DND-41 (cell line): ENCODE results near the gene SPAG16.

ENCODE experiments used
- CTCF ChIP-seq: IDR thresholded peaks from 2 replicates; pipeline ENCODE4 v1.5.1; 2012; ENCODE audit warnings: borderline replicate concordance, low read length, moderate library complexity, mild to moderate bottlenecking; ENCODE audit not compliant: poor library complexity, severe bottlenecking; ENCODE audit errors: extremely low read depth
- EZH2 ChIP-seq: IDR thresholded peaks from 3 replicates; pipeline ENCODE4 v1.6.1; 2012; ENCODE audit warnings: borderline replicate concordance, low read depth, mild to moderate bottlenecking, moderate library complexity, low read length, inconsistent platforms; ENCODE audit not compliant: severe bottlenecking

- TF ChIP-seq CTCF (no peak), EZH2 (no peak)
These were observed 901.3 kb downstream of the SPAG16 start for GRCh38 chr2:214185546-214185945.
